ENCODE data around the gene NT5E.

DNA sequence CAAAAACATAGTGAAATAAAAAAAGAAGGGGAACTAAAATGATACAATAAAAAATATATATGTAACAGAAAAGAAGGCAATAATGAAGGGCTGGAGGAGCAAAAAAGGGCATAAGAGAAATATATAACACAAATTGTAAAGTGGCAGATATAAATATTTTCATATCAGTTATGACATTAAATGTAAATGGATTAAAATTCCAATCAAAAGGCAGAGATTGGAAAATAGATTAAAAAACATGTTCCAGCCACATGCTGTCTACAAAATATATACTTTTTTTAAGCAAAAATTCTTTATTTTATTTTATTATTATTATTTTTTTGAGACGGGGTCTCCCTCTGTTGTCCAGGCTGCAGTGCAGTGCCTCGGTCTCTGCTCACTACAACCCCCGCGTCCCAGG, 23.9 kb upstream of the NT5E start:
- TF ChIP-seq, protein P1, sequence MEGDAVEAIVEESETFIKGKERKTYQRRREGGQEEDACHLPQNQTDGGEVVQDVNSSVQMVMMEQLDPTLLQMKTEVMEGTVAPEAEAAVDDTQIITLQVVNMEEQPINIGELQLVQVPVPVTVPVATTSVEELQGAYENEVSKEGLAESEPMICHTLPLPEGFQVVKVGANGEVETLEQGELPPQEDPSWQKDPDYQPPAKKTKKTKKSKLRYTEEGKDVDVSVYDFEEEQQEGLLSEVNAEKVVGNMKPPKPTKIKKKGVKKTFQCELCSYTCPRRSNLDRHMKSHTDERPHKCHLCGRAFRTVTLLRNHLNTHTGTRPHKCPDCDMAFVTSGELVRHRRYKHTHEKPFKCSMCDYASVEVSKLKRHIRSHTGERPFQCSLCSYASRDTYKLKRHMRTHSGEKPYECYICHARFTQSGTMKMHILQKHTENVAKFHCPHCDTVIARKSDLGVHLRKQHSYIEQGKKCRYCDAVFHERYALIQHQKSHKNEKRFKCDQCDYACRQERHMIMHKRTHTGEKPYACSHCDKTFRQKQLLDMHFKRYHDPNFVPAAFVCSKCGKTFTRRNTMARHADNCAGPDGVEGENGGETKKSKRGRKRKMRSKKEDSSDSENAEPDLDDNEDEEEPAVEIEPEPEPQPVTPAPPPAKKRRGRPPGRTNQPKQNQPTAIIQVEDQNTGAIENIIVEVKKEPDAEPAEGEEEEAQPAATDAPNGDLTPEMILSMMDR (IDR thresholded peaks at IDR 0.05): no peak
- TF ChIP-seq POLR2A (IDR thresholded peaks at IDR 0.05): no peak
